ENCODE results near the gene TDRD3.

Gene TDRD3

DNA sequence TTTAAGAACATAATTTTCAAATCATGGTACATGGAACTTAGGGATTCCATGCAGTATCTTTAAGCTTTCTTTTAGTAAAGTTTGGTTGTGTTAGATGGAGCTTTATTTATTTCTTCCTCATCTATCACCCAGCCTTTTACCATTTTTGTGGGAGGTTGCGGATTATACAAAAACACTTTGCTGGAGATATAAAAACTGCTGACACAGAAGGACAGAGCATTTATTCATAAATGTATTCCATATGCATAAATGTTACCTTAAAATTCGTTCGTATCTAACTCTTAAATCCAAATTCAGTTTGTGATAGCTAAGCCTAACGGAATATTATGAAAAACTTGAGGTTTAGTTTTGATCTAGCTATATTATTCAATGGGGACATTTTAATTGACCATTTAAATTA, 143.3 kb downstream of the TDRD3 start:
- DNase-seq (ENCODE audit: low read depth), result no peak
- TF ChIP-seq, protein P1, sequence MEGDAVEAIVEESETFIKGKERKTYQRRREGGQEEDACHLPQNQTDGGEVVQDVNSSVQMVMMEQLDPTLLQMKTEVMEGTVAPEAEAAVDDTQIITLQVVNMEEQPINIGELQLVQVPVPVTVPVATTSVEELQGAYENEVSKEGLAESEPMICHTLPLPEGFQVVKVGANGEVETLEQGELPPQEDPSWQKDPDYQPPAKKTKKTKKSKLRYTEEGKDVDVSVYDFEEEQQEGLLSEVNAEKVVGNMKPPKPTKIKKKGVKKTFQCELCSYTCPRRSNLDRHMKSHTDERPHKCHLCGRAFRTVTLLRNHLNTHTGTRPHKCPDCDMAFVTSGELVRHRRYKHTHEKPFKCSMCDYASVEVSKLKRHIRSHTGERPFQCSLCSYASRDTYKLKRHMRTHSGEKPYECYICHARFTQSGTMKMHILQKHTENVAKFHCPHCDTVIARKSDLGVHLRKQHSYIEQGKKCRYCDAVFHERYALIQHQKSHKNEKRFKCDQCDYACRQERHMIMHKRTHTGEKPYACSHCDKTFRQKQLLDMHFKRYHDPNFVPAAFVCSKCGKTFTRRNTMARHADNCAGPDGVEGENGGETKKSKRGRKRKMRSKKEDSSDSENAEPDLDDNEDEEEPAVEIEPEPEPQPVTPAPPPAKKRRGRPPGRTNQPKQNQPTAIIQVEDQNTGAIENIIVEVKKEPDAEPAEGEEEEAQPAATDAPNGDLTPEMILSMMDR (IDR thresholded peaks at IDR 0.05; ENCODE audit: control insufficient read depth, insufficient read depth, low read depth, low read length, missing control alignments), result no peak
- H3K4me3 ChIP-seq (ENCODE audit: control insufficient read depth, low read depth, low read length), result no peak overlapping the region

DNA sequence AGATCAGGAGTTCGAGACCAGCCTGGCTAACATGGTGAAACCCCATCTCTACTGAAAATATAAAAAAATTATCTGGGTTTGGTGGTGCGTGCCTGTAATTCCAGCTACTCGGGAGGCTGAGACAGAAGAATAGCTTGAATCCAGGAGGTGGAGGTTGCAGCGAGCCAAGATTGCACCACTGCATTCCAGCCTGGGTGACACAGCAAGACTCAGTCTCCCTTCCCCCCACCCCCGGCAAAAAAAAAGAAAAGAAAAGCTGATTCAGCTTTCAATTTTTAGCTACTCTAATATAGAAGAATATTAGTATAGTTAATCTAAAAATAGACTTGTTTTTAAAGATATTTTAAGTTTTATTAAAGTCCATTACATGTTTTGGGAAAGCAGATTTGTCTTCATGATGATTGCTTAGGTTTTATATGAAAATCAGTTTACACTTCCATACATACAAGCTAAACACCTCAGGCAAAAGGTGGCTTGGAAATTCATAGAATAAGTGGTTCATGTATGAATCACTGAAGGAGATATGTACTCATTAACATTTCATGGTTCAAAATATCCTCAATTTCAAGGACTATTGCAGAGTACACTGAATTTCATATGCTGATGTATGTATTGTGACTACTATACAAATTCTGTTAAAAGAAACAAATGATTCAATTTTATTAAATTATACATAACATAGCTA, 165.2 kb downstream of the TDRD3 start:
- DNase-seq (ENCODE audit: low read depth), result no peak
- H3K4me3 ChIP-seq (ENCODE audit: control insufficient read depth, low read depth, low read length), result no peak overlapping the region
- TF ChIP-seq, protein P1 (IDR thresholded peaks at IDR 0.05; ENCODE audit: control insufficient read depth, insufficient read depth, low read depth, low read length, missing control alignments), result no peak

DNA sequence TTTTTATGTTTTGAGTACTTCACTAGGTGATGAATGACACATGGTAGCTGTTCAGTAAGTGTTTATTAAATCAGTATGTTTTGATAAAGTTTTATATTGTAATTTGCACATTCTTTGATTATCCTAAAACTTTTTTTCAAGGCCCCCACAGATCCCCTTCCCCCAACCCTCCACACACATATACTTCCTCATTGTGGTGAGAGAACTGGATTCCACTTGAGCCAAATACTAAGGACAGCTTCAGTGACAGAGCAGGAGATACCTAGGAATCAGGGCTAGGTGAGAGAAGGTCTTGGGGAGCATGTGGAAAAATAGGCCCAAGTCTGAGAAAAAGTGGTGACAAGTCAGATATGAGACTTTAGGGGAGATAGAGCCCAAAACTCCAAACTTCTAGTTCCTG, 174.6 kb downstream of the TDRD3 start:
- H3K4me3 ChIP-seq (ENCODE audit: control insufficient read depth, low read depth, low read length), result no peak overlapping the region
- no peak for DNase-seq (ENCODE audit: low read depth)
- TF ChIP-seq, protein P1 (IDR thresholded peaks at IDR 0.05; ENCODE audit: control insufficient read depth, insufficient read depth, low read depth, low read length, missing control alignments), result no peak

DNA sequence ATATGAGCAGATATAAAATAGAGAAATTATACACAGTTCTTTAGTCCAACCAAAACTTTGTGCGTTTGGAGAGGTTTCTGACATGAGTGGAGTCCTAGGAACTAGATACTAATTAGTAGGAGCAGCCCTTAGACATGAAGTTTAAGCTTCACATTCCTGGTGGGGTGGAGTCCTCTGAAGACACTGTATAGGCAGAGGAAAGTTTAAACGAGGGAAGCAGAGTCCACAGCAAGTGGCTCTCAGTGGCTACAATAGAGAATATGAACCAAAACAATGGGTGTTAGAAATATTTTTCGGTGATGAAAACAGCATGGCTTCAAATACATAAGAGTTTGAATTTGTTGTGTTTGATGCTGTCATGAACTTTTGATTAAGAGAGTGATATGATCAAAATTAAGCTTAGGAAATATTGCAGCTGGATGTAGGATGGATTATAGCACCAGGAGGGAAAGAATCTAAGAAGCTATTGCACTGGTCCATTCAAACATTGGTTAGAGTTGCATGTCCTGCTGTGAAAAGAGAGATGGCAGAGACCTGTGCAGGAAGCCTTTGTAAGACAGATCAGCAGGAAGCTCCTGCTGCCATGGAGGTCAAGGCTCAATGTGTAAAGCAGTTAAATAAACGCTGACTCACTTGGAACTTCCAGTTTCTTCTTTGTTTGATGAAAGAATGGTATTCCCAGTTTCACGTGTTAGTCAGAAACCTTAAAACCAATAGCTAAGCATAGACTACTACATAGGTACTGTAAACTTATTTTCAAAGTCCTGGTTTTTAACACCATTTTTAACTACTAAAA, 175.2 kb downstream of the TDRD3 start:
- TF ChIP-seq, protein P1 (IDR thresholded peaks at IDR 0.05; ENCODE audit: control insufficient read depth, insufficient read depth, low read depth, low read length, missing control alignments), result no peak
- DNase-seq (ENCODE audit: low read depth), result peak; percentile 25

DNA sequence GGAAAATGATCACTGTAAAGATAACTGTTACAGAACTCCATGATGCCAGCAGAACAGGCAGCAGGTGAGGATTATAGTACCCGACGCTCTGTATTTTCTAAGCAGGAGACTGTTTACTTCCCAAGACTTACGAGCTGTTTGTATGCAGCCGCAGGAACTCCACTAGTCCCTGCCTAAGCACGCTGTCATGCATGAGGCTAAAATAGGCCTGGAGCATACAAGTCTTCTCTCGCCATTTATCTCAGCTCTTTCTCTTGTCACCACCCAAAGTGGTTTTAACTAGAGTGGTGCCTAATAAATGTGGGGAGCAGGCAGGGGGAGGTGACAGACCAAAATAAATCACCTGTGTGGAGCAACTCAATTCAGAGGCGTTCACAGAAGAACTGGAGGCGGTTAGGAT, 175.8 kb downstream of the TDRD3 start:
- TF ChIP-seq, protein P1 (IDR thresholded peaks at IDR 0.05; ENCODE audit: control insufficient read depth, insufficient read depth, low read depth, low read length, missing control alignments), result no peak
- no peak for DNase-seq (ENCODE audit: low read depth)
- H3K4me3 ChIP-seq (ENCODE audit: control insufficient read depth, low read depth, low read length), result no peak overlapping the region

More for the DNA sequence above, 175.2 kb downstream of the TDRD3 start:
- H3K4me3 ChIP-seq (ENCODE audit: control insufficient read depth, low read depth, low read length), result no peak overlapping the region

DNA sequence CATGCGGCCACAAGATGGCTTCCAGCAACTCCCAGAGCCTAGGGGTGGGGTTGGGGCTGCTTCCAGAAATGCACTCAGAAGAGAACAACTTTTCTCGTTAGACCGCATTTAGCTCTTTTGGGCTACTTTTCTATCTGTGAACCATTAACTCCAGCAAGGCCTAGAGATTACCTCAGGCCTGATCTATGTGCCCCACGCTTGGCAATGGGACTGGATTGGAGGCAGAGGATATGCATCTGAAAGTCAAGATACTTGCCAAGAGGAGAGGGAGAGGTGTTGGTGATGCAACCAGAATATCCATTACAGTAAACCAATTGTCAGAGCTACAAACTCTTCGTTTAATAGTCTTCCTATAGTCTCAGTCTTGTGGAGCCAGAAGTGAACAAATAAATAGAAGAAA, 177.7 kb downstream of the TDRD3 start:
- no peak overlapping the region for H3K4me3 ChIP-seq (ENCODE audit: control insufficient read depth, low read depth, low read length)
- TF ChIP-seq, protein P1 (IDR thresholded peaks at IDR 0.05; ENCODE audit: control insufficient read depth, insufficient read depth, low read depth, low read length, missing control alignments), result no peak
- DNase-seq (ENCODE audit: low read depth), result no peak

All from AG09309 (cell line).